ENCODE data around the gene ARHGAP20.
A peak's percentile ranks its signal among the peaks of the same experiment; 100 is the strongest.
"Not testable (repeated sequence)": the region's sequence is repeated elsewhere in the genome, so short reads cannot be mapped to it uniquely, and the experiment has no call there.

ARHGAP20 gene

GRCh38 chr11:110713449-110713776, 1.2 kb upstream of the ARHGAP20 start:
- DNase-seq = no peak

- peak in 1 of 2 experiments; percentile 0 for DNase-seq
These were observed 617 bp upstream of the ARHGAP20 start for GRCh38 chr11:110712659-110713448.

- no peak for DNase-seq
These were observed 825 bp downstream of the ARHGAP20 start for GRCh38 chr11:110711448-110711775.

- peak in 1 of 2 experiments; percentile 1 for DNase-seq
These were observed 1.4 kb downstream of the ARHGAP20 start for GRCh38 chr11:110710628-110711381.

- DNase-seq = no peak
These were observed 7.9 kb downstream of the ARHGAP20 start for GRCh38 chr11:110704210-110704864.

- no peak for DNase-seq
These were observed 20.3 kb downstream of the ARHGAP20 start for GRCh38 chr11:110691926-110692325.

GRCh38 chr11:110689306-110689705, 22.9 kb downstream of the ARHGAP20 start:
- DNase-seq = no peak

GRCh38 chr11:110679323-110679975, 32.8 kb downstream of the ARHGAP20 start:
- no peak for DNase-seq

GRCh38 chr11:110675548-110675947, 36.7 kb downstream of the ARHGAP20 start:
- DNase-seq = no peak

GRCh38 chr11:110665689-110666465, 46.4 kb downstream of the ARHGAP20 start:
- no peak for DNase-seq

- DNase-seq = no peak
These were observed 56.3 kb downstream of the ARHGAP20 start for GRCh38 chr11:110655967-110656366.

GRCh38 chr11:110654456-110654855, 57.8 kb downstream of the ARHGAP20 start:
- DNase-seq = no peak

- no peak for DNase-seq
These were observed 67.0 kb downstream of the ARHGAP20 start for GRCh38 chr11:110645253-110645652.

GRCh38 chr11:110634370-110634769, 77.9 kb downstream of the ARHGAP20 start:
- DNase-seq = no peak

GRCh38 chr11:110631551-110631950, 80.7 kb downstream of the ARHGAP20 start:
- DNase-seq = no peak

- no peak for DNase-seq
These were observed 82.6 kb downstream of the ARHGAP20 start for GRCh38 chr11:110629594-110629993.

GRCh38 chr11:110621826-110622225, 90.4 kb downstream of the ARHGAP20 start:
- no peak for DNase-seq

- not testable (repeated sequence) for DNase-seq
These were observed 92.9 kb downstream of the ARHGAP20 start for GRCh38 chr11:110619366-110619765.

GRCh38 chr11:110614031-110614430, 98.2 kb downstream of the ARHGAP20 start:
- no peak for DNase-seq

GRCh38 chr11:110613197-110613918, 98.9 kb downstream of the ARHGAP20 start:
- no peak for DNase-seq

GRCh38 chr11:110606415-110606814, 105.8 kb downstream of the ARHGAP20 start:
- no peak for DNase-seq

- DNase-seq = no peak
These were observed 110.3 kb downstream of the ARHGAP20 start for GRCh38 chr11:110601936-110602335.

Measured in stimulated activated CD4-positive, alpha-beta T cell treated with anti-CD3 and anti-CD28 coated beads, Interleukin-4, amount 100 ng/mL, for 4 hours (primary cell).